Cardiac fibroblast (primary cell): ENCODE results near the gene CTU1.

ENCODE experiments used
- DNase-seq, 2 donors: peaks; one replicate each; pipeline versions ENCODE4 v3.0.0 to v3.0.0-alpha.2; 2010; ENCODE audit warnings: low read depth in 2 of 2
- H3K4me3 ChIP-seq, 2 donors: replicated peaks in 1 of 2; 1 replicate in 1 of 2; 2 replicates in 1 of 2; pipeline ENCODE4 v1.5.1; 2011; ENCODE audit warnings: low read depth in 2 of 2, low read length in 2 of 2, mild to moderate bottlenecking in 2 of 2, moderate library complexity in 1 of 2
- CTCF ChIP-seq: IDR thresholded peaks from one replicate; pipeline ENCODE4 v1.5.1; 2011; ENCODE audit warnings: low read depth, mild to moderate bottlenecking, low read length, inconsistent platforms

The CTU1 gene

GRCh38 chr19:51139299-51140014, 31.2 kb upstream of the CTU1 start:
- no peak for TF ChIP-seq CTCF
- no peak overlapping the region for H3K4me3 ChIP-seq
- DNase-seq: no peak

- TF ChIP-seq CTCF: no peak
- no peak overlapping the region for H3K4me3 ChIP-seq
- peak; percentile 36 to 66 for DNase-seq
Measured at GRCh38 chr19:51138549-51138979, 30.4 kb upstream of the CTU1 start.

GRCh38 chr19:51137792-51138425, 29.7 kb upstream of the CTU1 start:
- H3K4me3 ChIP-seq: no peak overlapping the region
- TF ChIP-seq CTCF: no peak
- no peak for DNase-seq

GRCh38 chr19:51136851-51137551, 28.8 kb upstream of the CTU1 start:
- DNase-seq: peak in 1 of 2 donors; percentile 12
- TF ChIP-seq CTCF: no peak
- H3K4me3 ChIP-seq: no peak overlapping the region

- H3K4me3 ChIP-seq: no peak overlapping the region
- DNase-seq: no peak
- TF ChIP-seq CTCF: no peak
Measured at GRCh38 chr19:51135986-51136762, 28.0 kb upstream of the CTU1 start.

- TF ChIP-seq CTCF: no peak
- no peak overlapping the region for H3K4me3 ChIP-seq
- no peak for DNase-seq
Measured at GRCh38 chr19:51135004-51135403, 26.8 kb upstream of the CTU1 start.
